ENCODE results near the gene KRT1. TPM values are rescaled to one million over a fixed set of nuclear protein-coding genes. Genes with fewer than 3 reads are reported as not detected.

Gene KRT1
- total and polyA plus RNA-seq, 10 of the 15 experiments (the other 5 are each of a cell fraction or from before 2014, with no cell fraction given), result not detected

GRCh38 chr12:52662093-52662917 is 17.9 kb downstream of the KRT1 start:
- Histone ChIP-seq H3K9ac (ENCODE audit: control insufficient read depth, insufficient read depth, low read length) (no peak overlapping the region), H3K9me3 (replicated peaks; ENCODE audit: control insufficient read depth, insufficient read depth, low read length) (no peaks in the 10 kb centered on the region), H3K27me3 (replicated peaks in 1 of 2; ENCODE audit: control insufficient read depth in 2 of 2, insufficient read depth in 2 of 2, low read length in 1 of 2) (peaks cover 2 to 4% of the 10 kb centered on the region in 2 experiments; a peak in 2 of 4 replicates), H3K36me3 (ENCODE audit: control insufficient read depth in 2 of 2, insufficient read depth in 2 of 2, low read length in 1 of 2) (no peaks in the 10 kb centered on the region), H4K20me1 (ENCODE audit: control insufficient read depth, insufficient read depth) (no peaks in the 10 kb centered on the region), H3K79me2 (ENCODE audit: control insufficient read depth, insufficient read depth, low read length) (no peaks in the 10 kb centered on the region), H3K4me3 (no peak overlapping the region), H3K27ac (ENCODE audit: control insufficient read depth, insufficient read depth) (no peak overlapping the region), H2AFZ (ENCODE audit: control insufficient read depth, low read depth, low read length) (no peak overlapping the region), H3K4me2 (ENCODE audit: control insufficient read depth, insufficient read depth) (no peak overlapping the region), H3K4me1 (ENCODE audit: control insufficient read depth, insufficient read depth, low read length) (no peaks in the 10 kb centered on the region)
- intact Hi-C loops (cut with micrococcal nuclease; ENCODE audit: unreplicated experiment), result no loop called here
- no TSS peak for BruUV-seq (replicated peaks)
- no peak for TF ChIP-seq GATAD2B (conservative IDR thresholded peaks at IDR 0.05; ENCODE audit: low read depth)
- TF ChIP-seq ZNF274 (IDR thresholded peaks at IDR 0.05; ENCODE audit: insufficient read depth, insufficient read length), result no peak
- no peak for TF ChIP-seq RUNX3 (IDR thresholded peaks at IDR 0.05; ENCODE audit: low read length)
- TF ChIP-seq GABPA (IDR thresholded peaks at IDR 0.05; ENCODE audit: low read depth), result no peak
- no peak for TF ChIP-seq IKZF1 (conservative IDR thresholded peaks at IDR 0.05)
- TF ChIP-seq CBX5 (IDR thresholded peaks at IDR 0.05; ENCODE audit: low read depth), result no peak
- no peak for TF ChIP-seq HCFC1 (IDR thresholded peaks at IDR 0.05; ENCODE audit: low read length)
- TF ChIP-seq POLR2AphosphoS2 (IDR thresholded peaks at IDR 0.05; ENCODE audit: low read depth, low read length), result no peak
- TF ChIP-seq BCL11A (IDR thresholded peaks at IDR 0.05; ENCODE audit: low read depth, low read length), result no peak
- no peak for TF ChIP-seq PML (IDR thresholded peaks at IDR 0.05; ENCODE audit: low read length)
- no peak for TF ChIP-seq MLLT1 (IDR thresholded peaks at IDR 0.05)
- no peak for TF ChIP-seq JUNB (IDR thresholded peaks at IDR 0.05)
- TF ChIP-seq SKIL (IDR thresholded peaks at IDR 0.05; ENCODE audit: low read depth, poor library complexity, severe bottlenecking), result no peak
- no peak for TF ChIP-seq EZH2 (IDR thresholded peaks at IDR 0.05; ENCODE audit: borderline replicate concordance, control insufficient read depth, low read depth, low read length)
- no peak for TF ChIP-seq ESRRA (IDR thresholded peaks at IDR 0.05; ENCODE audit: low read length)
- TF ChIP-seq MTA2 (IDR thresholded peaks at IDR 0.05; ENCODE audit: low read depth), result no peak
- no peak for TF ChIP-seq HDAC2 (IDR thresholded peaks at IDR 0.05)
- RAD21 ChIA-PET (ENCODE audit: unreplicated experiment), result no interaction called here
- ATAC-seq (no peak), FAIRE-seq (no peak), DNase-seq (ENCODE audit: low read depth, low spot score) (no peak)
- in situ Hi-C loops (cut with MboI), result no loop called here
- CTCF ChIA-PET, result no interaction called here
- SMC1A ChIA-PET (ENCODE audit: uncharacterized antibody, unreplicated experiment), result no interaction called here
- POLR2A ChIA-PET, result no interaction called here
- WGBS (ENCODE audit: insufficient coverage, insufficient replicate concordance, low lambda C conversion rate, missing lambda C conversion rate), result 7% methylated on average over 10 of the region's 10 CpGs

All from GM12878 (cell line).